HG03442 (cell line): ENCODE measurements around the gene PAQR4.

Source experiments
- ATAC-seq: cut with Tn5 transposase; IDR thresholded peaks from one replicate; pipeline ENCODE4 v1.9.1; 2021; ENCODE audit warnings: mild to moderate bottlenecking, moderate library complexity; ENCODE audit not compliant: unreplicated experiment

PAQR4 gene

GRCh38 chr16:3003582-3004270, 34.6 kb downstream of the PAQR4 start:
- peak; percentile 96 for ATAC-seq

- ATAC-seq, result no peak
Measured at GRCh38 chr16:3004319-3004718, 35.2 kb downstream of the PAQR4 start.

DNA sequence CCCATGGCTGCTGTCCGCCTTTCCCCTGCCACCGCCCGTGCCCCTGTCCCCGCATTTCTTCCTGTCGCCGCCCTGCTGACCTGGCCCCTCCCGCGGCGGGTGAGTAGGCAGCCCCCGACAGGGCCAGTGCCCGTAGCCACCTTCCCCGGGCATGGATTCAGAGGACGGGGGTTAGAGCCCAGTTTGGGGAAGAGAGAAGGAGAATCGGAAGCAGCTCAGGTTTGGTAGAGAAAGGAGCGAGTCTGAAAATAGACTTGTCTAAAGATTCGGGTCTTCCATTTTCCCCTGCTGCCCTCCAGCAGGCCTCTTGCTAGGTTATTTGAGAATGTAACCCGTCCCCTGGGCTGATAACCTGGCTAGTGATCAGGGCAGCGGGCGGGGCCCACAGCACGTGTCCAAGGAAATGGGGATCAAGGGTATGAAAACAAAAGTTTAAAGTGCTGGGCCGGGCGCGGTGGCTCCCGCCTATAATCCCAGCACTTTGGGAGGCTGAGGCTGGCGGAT, 35.7 kb downstream of the PAQR4 start:
- ATAC-seq, result no peak

DNA sequence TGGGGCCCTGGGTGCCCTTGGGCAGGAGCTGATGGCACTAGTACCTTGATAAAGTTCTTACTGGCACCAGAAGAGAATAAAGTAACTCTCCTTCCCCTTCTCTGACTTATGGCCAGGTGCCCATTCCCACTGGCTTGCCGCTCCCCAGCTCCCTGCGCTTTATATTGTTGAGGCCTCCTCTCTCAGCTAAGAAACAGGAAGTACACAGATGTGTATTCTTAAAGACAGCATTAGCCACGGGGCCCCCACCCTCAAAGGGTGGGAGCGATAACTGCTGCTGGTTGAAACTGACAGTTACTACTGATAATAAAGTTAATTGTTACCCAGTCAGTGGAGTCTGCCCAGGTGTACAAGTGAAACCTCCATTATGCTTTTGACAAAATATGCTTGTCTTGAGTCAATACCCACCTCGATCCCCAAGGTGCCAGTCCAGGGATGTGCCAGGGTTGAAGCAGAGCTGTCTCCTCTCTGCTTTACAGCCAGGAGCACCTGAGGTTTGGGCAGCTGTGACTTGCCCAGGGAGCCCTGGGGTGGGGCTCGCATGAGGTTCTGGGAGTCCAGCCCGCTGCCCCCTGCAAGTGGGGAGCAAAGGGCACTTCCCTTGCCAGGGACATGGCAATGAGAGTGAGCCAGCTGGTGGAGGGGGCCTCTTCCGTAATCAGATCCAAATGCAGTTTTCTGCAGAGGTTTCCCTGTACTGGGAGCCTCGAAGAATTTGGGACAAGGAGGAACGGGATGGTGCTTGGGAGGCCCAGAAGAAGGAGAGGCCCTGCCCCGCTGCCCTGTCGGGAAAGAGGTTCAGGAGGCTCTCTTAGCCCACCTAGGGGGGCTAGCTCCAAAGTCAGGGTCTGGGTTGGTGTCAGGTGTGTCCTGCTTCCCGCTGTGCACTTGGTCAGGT, 38.2 kb downstream of the PAQR4 start:
- ATAC-seq, result no peak

DNA sequence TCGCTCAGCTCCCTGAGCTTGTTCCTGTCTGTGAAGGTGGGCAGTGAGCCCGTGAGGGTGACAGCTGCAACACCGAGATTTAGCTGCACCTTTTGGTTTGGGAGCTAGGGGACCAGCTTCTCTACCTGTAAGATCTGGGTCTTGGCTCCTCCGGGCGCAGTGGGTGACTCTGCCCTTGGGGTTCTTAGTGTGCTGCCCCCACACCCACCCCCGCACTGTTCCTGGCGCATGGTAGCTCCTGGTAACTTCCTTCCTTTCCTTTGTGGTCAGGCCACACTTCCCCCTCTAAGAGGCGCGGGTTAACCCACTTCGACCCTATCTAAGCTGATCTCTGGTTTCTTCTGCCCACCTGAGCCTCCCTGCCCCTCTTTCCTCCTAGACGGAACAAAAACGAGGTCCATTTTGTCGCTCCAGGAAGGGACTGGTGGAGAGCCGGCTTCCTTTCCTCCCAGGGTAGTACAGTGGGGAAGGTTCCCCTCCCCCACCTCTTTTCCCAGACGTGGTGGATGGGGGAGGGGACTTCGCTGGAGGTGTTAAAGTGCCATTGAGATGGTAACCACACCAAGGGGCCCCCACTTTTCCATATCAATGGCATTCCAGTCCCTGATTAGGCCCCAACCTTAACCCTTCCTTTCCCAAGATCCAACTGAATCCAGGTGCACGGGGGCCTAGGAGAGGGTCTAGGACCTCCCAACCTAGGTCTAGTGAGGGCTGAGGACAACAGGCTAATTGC, 39.0 kb downstream of the PAQR4 start:
- ATAC-seq, result no peak

DNA sequence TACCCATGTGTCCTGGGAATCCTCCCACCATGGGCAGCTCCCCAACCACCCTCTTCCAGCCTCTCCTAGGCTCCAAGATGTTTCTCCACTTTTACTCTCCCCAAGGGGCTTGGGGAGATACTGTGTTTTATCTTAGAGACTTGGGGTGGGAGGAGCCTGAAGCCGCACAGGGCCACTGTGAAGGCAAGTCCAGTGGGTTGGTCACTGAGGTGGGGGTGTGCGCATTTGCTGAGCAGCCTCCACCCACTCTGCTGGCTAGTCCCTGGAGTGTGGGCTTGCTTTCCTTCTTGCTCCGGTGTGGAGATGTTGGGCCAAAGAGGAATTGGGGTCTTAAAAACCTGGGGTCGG, 39.5 kb downstream of the PAQR4 start:
- ATAC-seq, result no peak

- ATAC-seq, result no peak
Measured at GRCh38 chr16:3009568-3010390, 40.6 kb downstream of the PAQR4 start.

DNA sequence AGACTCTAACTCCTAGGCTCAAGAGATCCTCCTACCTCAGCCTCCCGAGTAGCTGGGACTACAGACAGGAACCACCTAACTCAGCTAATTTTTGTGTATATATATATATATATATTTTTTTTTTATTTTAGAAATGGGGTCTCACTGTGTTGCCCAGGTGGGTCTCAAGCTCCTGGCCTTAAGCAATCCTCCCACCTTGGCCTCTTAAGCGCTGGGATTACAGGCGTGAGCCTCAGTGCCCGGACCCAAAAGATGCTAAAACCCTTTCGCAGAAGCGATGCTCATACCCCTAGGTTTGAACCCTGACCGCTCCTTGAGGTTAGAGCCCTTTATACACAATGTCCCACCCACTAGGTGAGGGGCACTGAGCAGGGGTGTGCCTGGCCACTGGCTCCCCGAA, 41.4 kb downstream of the PAQR4 start:
- no peak for ATAC-seq

DNA sequence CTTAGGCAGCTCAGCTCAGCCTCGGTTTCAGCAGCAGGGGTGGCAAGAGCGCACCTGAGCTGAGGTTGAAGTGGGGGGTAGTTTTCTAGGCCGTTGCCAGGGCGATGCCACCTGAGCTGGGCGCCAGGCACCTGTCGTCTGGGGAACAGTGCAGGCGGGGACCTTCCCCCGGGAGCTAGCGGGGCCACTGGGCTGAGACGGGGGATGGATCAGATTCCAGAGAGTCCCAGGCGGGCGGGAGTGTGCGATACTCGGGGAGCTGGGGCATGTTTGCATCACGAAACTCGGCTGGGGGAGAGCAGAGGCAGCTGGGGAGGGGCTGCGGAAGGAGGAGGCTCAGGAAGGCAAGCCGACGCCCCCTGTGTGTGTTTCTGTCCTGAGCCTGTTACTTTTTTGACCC, 43.1 kb downstream of the PAQR4 start:
- no peak for ATAC-seq

DNA sequence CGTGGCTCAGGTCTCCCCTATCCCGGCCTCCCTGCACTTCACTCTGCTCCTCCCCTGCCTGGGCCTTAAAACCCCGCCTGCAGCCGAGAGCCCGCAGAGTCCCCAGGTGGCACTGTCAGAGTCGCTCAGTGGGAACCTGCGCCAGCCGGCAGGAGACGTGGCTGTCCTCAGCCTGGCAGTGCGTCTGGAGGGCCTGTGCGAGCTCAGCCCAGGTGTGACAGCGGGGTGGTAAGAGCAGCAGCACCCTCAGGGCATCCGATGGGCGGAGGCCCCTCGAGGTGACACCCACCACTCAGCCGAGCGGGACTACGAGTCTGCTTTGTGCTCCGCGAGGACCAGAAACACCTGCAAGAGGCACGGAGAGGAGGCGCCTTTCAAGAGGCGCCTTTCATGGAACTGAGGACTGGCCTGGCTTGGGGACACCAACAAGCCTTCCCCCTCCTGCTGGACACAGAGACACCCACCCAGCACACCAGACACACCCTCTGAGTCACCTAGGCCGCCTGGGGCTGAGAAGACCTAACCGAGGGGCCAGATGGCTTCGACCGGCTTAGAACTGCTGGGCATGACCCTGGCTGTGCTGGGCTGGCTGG, 43.8 kb downstream of the PAQR4 start, which contains the start of gene CLDN9:
Gene CLDN9 (plus strand): TSS at position 96 of the 593 bp plus-strand sequence. CDS start 440 bp downstream, at position 536.
- ATAC-seq, result no peak

DNA sequence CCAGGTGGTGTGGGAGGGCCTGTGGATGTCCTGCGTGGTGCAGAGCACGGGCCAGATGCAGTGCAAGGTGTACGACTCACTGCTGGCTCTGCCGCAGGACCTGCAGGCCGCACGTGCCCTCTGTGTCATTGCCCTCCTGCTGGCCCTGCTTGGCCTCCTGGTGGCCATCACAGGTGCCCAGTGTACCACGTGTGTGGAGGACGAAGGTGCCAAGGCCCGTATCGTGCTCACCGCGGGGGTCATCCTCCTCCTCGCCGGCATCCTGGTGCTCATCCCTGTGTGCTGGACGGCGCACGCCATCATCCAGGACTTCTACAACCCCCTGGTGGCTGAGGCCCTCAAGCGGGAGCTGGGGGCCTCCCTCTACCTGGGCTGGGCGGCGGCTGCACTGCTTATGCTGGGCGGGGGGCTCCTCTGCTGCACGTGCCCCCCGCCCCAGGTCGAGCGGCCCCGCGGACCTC, 44.4 kb downstream of the PAQR4 start:
- ATAC-seq, result no peak

DNA sequence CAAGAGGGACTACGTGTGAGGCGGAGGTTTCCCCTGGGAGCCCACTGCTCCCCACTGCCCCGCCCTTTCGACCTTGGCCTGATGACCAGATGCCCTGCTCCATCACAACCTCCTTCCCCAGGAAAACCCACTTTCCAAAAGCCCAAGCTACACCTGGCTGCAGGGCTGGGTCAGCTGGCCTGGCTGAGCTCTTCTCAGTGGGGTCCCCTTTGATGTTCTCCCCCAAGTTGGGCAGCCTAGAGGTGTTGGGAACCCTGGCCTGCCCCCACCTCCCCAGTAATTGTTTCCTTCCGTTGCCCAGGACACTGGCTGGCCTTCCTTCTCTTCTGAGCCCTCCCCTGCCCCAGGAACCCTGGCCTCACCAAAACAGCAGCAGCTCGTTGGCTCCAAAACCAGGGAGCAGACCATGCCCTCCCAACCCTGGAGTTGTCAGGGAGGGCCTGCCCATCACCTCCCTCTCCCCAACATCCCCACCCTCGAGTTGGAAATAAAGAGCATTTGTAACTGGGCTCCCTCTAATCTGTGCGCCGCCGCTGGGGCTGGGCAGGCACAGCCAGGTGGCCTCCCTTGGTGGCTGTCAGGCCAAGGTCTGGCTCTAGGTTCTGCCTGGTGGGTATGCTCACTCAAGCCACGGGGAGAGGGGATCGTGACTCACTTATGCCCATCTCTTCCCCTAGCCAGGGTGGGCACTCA, 45.0 kb downstream of the PAQR4 start:
- ATAC-seq, result no peak

DNA sequence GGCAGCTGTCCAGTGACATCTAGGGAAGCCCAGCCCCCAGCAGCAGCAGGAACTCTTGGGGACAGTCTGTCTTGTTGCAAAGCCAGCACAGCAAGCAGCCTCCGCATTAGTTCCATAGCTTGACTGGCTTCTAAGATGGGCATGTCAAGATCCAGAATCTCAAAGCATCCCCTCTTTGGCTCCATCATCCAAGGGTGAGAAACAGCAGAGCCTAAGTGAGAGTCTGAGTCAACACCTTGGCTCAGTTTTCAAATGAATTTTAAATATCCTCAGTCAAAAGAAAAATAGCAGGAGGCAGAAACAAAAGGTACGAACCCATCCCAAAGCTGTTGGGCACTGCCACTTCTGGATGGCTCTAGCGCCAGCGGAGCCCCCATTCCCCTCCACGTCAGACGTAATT, 45.8 kb downstream of the PAQR4 start:
- no peak for ATAC-seq

DNA sequence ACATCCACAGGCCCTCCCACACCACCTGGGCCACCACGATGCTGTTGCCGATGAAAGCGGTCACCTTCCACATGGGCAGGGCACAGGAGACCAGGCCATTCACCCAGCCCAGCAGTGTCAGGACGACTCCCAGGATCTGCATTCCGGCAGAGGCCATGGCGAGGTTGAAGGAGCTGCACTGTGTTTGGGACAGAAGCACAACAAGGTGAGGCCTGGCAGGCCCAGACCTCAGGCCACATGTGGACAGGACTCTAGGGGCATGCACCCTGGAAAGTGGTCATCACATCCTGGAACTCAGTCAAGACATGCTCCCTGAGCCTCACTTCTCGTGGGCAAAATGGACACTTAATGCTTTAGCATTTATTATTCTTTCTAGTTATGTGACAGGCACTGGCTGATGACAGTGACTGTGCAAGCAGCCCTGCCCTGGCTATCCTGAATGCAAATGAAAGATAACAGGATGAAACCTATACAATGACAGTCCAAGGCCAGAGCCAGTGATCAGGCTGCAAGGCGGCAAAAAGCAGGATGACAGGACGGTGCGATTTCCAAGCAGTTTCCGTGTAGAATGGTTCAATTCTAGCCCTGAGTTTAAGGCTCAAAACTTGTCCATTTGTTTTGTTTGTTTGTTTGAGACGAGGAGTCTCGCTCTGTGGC, 46.8 kb downstream of the PAQR4 start:
- ATAC-seq, result no peak

DNA sequence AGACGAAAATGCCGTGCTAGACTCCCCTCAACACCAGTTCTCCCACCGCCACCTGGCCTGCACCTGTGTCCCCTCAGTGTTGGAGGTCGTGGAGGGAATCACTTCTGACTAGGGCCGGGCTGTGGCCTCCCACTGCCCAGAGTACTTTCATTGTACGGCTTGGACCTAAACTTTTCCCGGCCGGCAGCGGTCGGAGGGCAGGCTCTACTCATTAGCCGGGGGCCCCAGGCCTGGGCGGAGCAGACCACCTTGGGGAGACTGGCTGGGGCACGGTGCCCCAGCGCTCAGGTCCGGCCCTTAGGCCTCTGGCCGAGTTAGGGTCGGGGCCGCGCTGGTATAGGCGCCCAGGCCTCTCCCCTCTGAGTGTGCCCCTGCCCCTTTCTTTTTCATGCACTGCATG, 48.2 kb downstream of the PAQR4 start:
- ATAC-seq, result no peak

- no peak for ATAC-seq
Measured at GRCh38 chr16:3017794-3018506, 48.8 kb downstream of the PAQR4 start, which contains the start of gene CLDN6. Gene CLDN6 (minus strand): TSS chr16:3018183. CDS start chr16:3016021, 2,162 bp downstream.

DNA sequence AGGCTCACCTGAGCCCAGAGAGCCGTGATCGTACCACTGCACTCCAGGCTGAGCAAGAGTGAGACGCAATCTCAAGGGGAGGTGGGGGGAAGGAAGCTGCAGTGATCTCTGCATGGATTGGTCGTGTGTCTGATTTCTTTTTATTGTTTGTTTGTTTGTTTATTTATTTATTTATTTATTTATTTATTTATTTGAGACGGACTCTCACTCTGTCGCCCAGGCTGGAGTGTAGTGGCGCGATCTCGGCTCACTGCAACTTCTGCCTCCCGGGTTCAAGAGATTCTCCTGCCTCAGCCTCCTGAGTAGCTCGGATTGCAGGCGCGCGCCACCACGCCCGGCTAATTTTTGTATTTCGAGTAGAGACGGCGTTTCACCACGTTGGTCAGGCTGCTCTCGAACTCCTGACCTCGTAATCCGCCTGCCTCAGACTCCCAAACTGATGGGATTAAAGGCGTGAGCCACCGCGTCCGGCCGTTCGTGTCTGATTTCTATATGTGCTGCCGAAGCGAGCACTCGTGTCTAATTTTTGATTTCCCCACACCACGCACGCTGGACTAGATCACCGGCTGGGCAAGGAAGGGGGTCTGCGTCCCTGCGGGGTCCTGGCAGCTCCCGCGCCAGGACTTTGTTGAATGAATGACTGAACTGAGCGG, 50.6 kb downstream of the PAQR4 start:
- ATAC-seq, result no peak

DNA sequence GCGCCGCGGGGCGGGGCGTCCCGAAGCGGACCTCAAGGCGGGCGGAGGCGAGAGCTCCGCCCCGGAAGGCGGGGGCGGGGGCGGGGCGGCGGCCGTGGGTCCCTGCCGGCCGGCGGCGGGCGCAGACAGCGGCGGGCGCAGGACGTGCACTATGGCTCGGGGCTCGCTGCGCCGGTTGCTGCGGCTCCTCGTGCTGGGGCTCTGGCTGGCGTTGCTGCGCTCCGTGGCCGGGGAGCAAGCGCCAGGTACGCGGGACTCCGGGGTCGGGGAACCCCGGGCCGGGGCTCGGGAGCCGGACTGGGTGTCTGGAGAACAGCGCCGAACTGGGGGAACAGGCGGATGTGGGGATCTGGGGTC, 51.1 kb downstream of the PAQR4 start, which contains the start of gene TNFRSF12A:
Gene TNFRSF12A (plus strand): TSS at position 122 of the 357 bp plus-strand sequence. CDS start 30 bp downstream, at position 152.
- no peak for ATAC-seq
